Mesendoderm (in vitro differentiated cells): ENCODE measurements around the gene KRT2.

Experiments used
- DNase-seq: peaks from one replicate; pipeline ENCODE4 v3.0.0; 2013
- H2AK5ac ChIP-seq: 2 replicates; pipeline ENCODE4 v1.6.1; 2013; ENCODE audit warnings: low read length, inconsistent platforms
- H2BK120ac ChIP-seq: 2 replicates; pipeline ENCODE4 v1.6.1; 2013; ENCODE audit warnings: low read depth, mild to moderate bottlenecking, low read length, moderate library complexity, mixed read lengths
- H2BK15ac ChIP-seq: replicated peaks from 2 replicates; pipeline ENCODE4 v1.6.1; 2013; ENCODE audit warnings: low read depth, mild to moderate bottlenecking, moderate library complexity
- H2BK5ac ChIP-seq: 2 replicates; pipeline ENCODE4 v1.6.1; 2013; ENCODE audit warnings: low read length, inconsistent platforms
- H3K18ac ChIP-seq: 2 replicates; pipeline ENCODE4 v1.6.1; 2013; ENCODE audit warnings: mild to moderate bottlenecking, low read length, mixed read lengths
- H3K23ac ChIP-seq: one replicate; pipeline ENCODE4 v1.6.1; 2013; ENCODE audit warnings: low read length
- H3K27ac ChIP-seq: 2 replicates; pipeline ENCODE4 v1.5.1; 2013; ENCODE audit warnings: low read depth, mild to moderate bottlenecking, inconsistent platforms, low read length, moderate library complexity
- H3K27me3 ChIP-seq: 2 replicates; pipeline ENCODE4 v1.6.1; 2013; ENCODE audit warnings: low read length, control low read depth, mild to moderate bottlenecking, inconsistent platforms; ENCODE audit not compliant: insufficient read depth, poor library complexity
- H3K36me3 ChIP-seq: 2 replicates; pipeline ENCODE4 v1.6.1; 2013; ENCODE audit warnings: low read length, inconsistent platforms; ENCODE audit not compliant: control insufficient read depth, insufficient read depth
- H3K4ac ChIP-seq: one replicate; pipeline ENCODE4 v1.6.1; 2013; ENCODE audit warnings: low read depth, mild to moderate bottlenecking, low read length, moderate library complexity
- H3K4me1 ChIP-seq: 2 replicates; pipeline ENCODE4 v1.6.1; 2013; ENCODE audit warnings: low read depth, low read length, inconsistent platforms; ENCODE audit not compliant: control insufficient read depth
- H3K4me2 ChIP-seq: 2 replicates; pipeline ENCODE4 v1.6.1; 2013; ENCODE audit warnings: low read length
- H3K4me3 ChIP-seq: 2 replicates; pipeline ENCODE4 v1.5.1; 2013; ENCODE audit warnings: mild to moderate bottlenecking, low read length
- H3K56ac ChIP-seq: one replicate; pipeline ENCODE4 v1.6.1; 2013; ENCODE audit warnings: low read length
- H3K79me1 ChIP-seq: 2 replicates; pipeline ENCODE4 v1.6.1; 2013; ENCODE audit warnings: low read length, inconsistent platforms
- H3K79me2 ChIP-seq: 2 replicates; pipeline ENCODE4 v1.6.1; 2013; ENCODE audit warnings: mild to moderate bottlenecking, low read length; ENCODE audit not compliant: control insufficient read depth, insufficient read depth
- H3K9ac ChIP-seq: 2 replicates; pipeline ENCODE4 v1.6.1; 2013; ENCODE audit warnings: low read length, inconsistent platforms
- H4K5ac ChIP-seq: one replicate; pipeline ENCODE4 v1.6.1; 2013; ENCODE audit warnings: low read length
- H4K8ac ChIP-seq: one replicate; pipeline ENCODE4 v1.6.1; 2013; ENCODE audit warnings: low read depth, mild to moderate bottlenecking, control low read depth, low read length, moderate library complexity
- WGBS: extraction: QIAGEN DNeasy Blood & Tissue Kit; methylation state at CpG from one replicate; pipeline ENCODE4 v1.1.7; 2013; ENCODE audit warnings: low lambda C conversion rate, missing lambda C conversion rate; ENCODE audit not compliant: insufficient coverage; ENCODE audit errors: extremely low coverage; 5-methylcytosine and 5-hydroxymethylcytosine counted together

Gene KRT2

DNA sequence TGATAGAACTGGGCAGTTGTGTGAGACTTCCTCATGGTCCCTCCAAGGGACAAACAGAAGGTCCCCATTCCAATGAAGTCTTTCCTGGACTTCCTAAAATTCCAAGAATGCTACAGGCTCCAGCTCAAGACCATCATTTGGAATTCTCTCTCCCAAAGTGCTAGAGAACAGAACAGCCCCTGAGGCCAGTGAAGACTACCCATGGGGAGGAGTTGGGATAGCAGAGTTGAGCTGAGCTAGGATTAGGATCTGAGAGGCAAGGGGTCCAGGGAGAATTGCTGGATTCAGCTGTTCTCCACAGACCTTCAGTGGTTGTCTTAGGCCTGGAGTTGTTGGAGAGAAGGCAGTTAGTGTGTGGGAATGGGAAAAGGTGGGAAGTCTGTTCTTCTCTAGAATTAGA is 17.4 kb upstream of the KRT2 start:
- Histone ChIP-seq H3K4ac (no peak overlapping the region), H3K27me3 (peaks cover 3% of the 10 kb centered on the region)

DNA sequence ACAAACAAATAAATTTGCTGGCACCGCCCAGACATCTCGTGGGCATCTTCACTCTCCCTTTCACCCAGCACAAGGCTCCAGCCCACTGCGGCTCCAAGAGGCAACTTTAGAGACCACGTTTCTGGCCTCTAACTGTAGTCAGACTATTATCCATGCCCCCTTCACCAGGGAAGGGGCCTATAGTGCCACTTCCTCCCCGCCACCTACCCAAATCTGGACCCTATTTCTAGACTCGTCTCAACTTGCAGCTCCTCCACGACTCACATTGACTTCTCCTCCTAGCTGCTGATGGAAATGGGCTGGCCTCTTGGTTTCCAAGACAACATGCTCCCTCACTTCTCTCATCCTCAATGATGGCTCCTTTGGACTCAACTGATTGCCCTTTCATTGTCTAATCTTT is 15.9 kb upstream of the KRT2 start:
- no peak overlapping the region for H3K4me2 ChIP-seq
- H3K4me1 ChIP-seq = no peaks in the 10 kb centered on the region
- H3K9ac ChIP-seq = no peak overlapping the region
- H3K27me3 ChIP-seq = peaks cover 2% of the 10 kb centered on the region
- no peak overlapping the region for H3K4ac ChIP-seq
- WGBS = no CpG with 5 or more reads among the region's 7 CpGs
- no peak overlapping the region for H3K23ac ChIP-seq
- no peak overlapping the region for H3K27ac ChIP-seq
- no peak overlapping the region for H2BK5ac ChIP-seq
- H3K18ac ChIP-seq = no peak overlapping the region
- no peak overlapping the region for H2BK15ac ChIP-seq
- no peak overlapping the region for H2BK120ac ChIP-seq
- no peak overlapping the region for H4K5ac ChIP-seq
- no peaks in the 10 kb centered on the region for H3K36me3 ChIP-seq
- no peak overlapping the region for H3K56ac ChIP-seq
- no peaks in the 10 kb centered on the region for H3K79me2 ChIP-seq
- no peaks in the 10 kb centered on the region for H3K79me1 ChIP-seq
- H4K8ac ChIP-seq = no peak overlapping the region
- no peak overlapping the region for H3K4me3 ChIP-seq
- H2AK5ac ChIP-seq = no peak overlapping the region
- DNase-seq = no peak

More for the DNA sequence above, 17.4 kb upstream of the KRT2 start:
- no peak overlapping the region for H3K4me3 ChIP-seq
- no peak overlapping the region for H2BK120ac ChIP-seq
- no peak overlapping the region for H3K4me2 ChIP-seq
- H2BK5ac ChIP-seq = no peak overlapping the region
- no peak overlapping the region for H4K5ac ChIP-seq
- no peak overlapping the region for H3K27ac ChIP-seq
- DNase-seq = peak; percentile 59
- no peaks in the 10 kb centered on the region for H3K79me2 ChIP-seq
- H3K56ac ChIP-seq = no peak overlapping the region
- H2BK15ac ChIP-seq = no peak overlapping the region
- H3K4me1 ChIP-seq = no peaks in the 10 kb centered on the region
- H3K9ac ChIP-seq = no peak overlapping the region
- no peaks in the 10 kb centered on the region for H3K36me3 ChIP-seq
- H3K18ac ChIP-seq = no peak overlapping the region
- no peak overlapping the region for H3K23ac ChIP-seq
- no peak overlapping the region for H4K8ac ChIP-seq
- H3K79me1 ChIP-seq = no peaks in the 10 kb centered on the region
- no peak overlapping the region for H2AK5ac ChIP-seq

DNA sequence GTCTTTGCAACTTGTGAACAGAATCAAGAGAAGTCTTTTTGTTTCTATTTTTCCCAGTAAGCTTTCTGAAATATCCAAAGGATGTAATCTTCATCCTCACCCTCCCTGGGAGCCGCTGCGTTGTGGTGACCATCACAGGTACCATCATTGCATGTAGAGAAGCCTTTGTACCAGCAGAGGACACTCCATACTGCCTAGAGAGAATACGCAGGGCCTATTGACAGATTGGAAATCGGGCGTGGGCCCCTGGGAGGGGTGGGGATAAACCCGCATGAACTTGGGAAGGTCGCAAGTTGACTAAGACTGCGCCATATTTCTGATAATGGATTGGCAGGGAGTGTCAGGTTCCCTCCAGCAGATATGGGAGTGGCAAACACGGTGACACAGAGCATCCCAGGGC is 15.5 kb upstream of the KRT2 start:
- no peak overlapping the region for H2BK5ac ChIP-seq
- no peak overlapping the region for H3K23ac ChIP-seq
- H3K36me3 ChIP-seq = no peaks in the 10 kb centered on the region
- no peak overlapping the region for H2BK15ac ChIP-seq
- H3K4ac ChIP-seq = no peak overlapping the region
- no peak overlapping the region for H3K4me2 ChIP-seq
- no peak overlapping the region for H2AK5ac ChIP-seq
- H3K56ac ChIP-seq = no peak overlapping the region
- no peak overlapping the region for H4K8ac ChIP-seq
- H3K27me3 ChIP-seq = peaks cover 2% of the 10 kb centered on the region
- no peaks in the 10 kb centered on the region for H3K79me1 ChIP-seq
- H3K18ac ChIP-seq = no peak overlapping the region
- no peak overlapping the region for H3K9ac ChIP-seq
- no peak overlapping the region for H2BK120ac ChIP-seq
- H3K27ac ChIP-seq = no peak overlapping the region
- no peaks in the 10 kb centered on the region for H3K79me2 ChIP-seq
- H3K4me1 ChIP-seq = no peaks in the 10 kb centered on the region
- WGBS = no CpG with 5 or more reads among the region's 9 CpGs
- peak; percentile 33 for DNase-seq
- no peak overlapping the region for H3K4me3 ChIP-seq
- H4K5ac ChIP-seq = no peak overlapping the region

DNA sequence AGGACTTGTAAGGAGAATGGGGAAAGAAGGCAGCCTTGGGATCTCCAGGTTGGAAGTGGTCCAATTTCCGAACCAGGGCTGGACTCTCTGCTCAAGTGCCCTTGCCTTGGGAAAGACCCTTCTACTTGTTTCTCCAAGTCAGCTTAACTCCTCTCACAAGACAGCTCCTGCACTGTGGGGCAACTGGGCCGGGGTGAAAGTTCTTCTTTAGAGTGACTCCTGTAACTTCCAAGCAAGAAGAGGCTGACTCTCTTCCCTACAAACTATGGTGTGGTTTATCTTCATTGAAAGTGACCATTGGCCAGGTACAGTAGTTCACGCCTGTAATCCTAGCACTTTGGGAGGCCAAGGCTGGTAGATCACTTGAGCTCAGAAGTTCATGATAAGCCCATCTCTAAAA is 14.5 kb upstream of the KRT2 start:
- Histone ChIP-seq H2BK15ac (no peak overlapping the region), H3K27ac (no peak overlapping the region), H3K79me1 (no peaks in the 10 kb centered on the region), H3K36me3 (no peaks in the 10 kb centered on the region), H2BK5ac (no peak overlapping the region), H3K27me3 (no peaks in the 10 kb centered on the region), H3K56ac (no peak overlapping the region), H4K5ac (no peak overlapping the region), H3K18ac (no peak overlapping the region), H3K79me2 (no peaks in the 10 kb centered on the region), H3K23ac (no peak overlapping the region), H3K4me1 (no peaks in the 10 kb centered on the region), H2AK5ac (no peak overlapping the region), H3K9ac (no peak overlapping the region), H2BK120ac (no peak overlapping the region), H3K4ac (no peak overlapping the region), H3K4me3 (no peak overlapping the region), H4K8ac (no peak overlapping the region), H3K4me2 (no peak overlapping the region)
- DNase-seq = no peak
- WGBS = no CpG with 5 or more reads among the region's 3 CpGs

DNA sequence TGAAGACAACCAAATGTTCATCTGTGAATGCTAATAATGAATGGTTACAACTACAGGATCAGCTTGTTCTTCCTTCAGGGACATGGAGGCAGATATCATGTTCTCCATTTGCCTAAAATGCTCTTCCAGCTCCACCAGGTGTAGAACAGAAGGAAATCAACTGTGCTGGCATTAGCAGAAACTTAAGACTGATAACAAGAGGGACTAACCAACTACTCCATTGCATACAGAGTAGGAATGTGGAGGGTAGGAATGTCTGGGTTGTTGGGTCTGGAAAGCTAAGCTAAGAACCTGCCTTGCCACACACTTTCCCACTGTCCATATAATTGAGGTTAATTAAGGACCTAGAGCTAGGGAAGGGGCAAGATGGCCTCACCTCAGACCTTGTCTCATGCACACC is 11.4 kb upstream of the KRT2 start:
- no peak overlapping the region for H3K56ac ChIP-seq
- H2AK5ac ChIP-seq = no peak overlapping the region
- no peak overlapping the region for H3K4ac ChIP-seq
- no peak overlapping the region for H2BK15ac ChIP-seq
- H3K27me3 ChIP-seq = no peaks in the 10 kb centered on the region
- no peak overlapping the region for H3K4me2 ChIP-seq
- no peak overlapping the region for H3K4me3 ChIP-seq
- H3K79me1 ChIP-seq = no peaks in the 10 kb centered on the region
- H3K4me1 ChIP-seq = no peaks in the 10 kb centered on the region
- no peak overlapping the region for H3K23ac ChIP-seq
- no peak overlapping the region for H3K27ac ChIP-seq
- no peaks in the 10 kb centered on the region for H3K36me3 ChIP-seq
- no peak overlapping the region for H4K8ac ChIP-seq
- no peaks in the 10 kb centered on the region for H3K79me2 ChIP-seq
- H4K5ac ChIP-seq = no peak overlapping the region
- H2BK5ac ChIP-seq = no peak overlapping the region
- no peak overlapping the region for H3K9ac ChIP-seq
- DNase-seq = no peak
- H3K18ac ChIP-seq = no peak overlapping the region
- H2BK120ac ChIP-seq = no peak overlapping the region

DNA sequence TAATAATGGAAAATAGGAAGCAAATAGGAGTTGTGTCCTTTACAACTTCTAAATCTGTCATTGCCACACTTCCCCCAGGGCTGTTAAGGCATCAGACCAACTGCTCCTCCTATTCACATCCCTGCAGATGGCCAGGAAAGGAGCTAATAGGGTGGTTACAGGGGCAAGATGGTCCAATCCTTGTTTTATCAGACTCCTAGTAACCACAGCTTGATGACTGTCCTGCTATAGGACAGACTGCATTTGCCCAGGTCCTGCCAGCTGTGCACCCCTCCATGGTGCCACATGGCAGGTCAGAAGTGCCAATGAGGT is 10.9 kb upstream of the KRT2 start:
- no peak overlapping the region for H3K4ac ChIP-seq
- H3K79me2 ChIP-seq = no peaks in the 10 kb centered on the region
- H3K4me1 ChIP-seq = no peaks in the 10 kb centered on the region
- no peak overlapping the region for H3K27ac ChIP-seq
- H2BK5ac ChIP-seq = no peak overlapping the region
- no peak overlapping the region for H4K8ac ChIP-seq
- no peak overlapping the region for H3K4me2 ChIP-seq
- H3K23ac ChIP-seq = no peak overlapping the region
- no peak overlapping the region for H2BK15ac ChIP-seq
- H3K79me1 ChIP-seq = no peaks in the 10 kb centered on the region
- no peak overlapping the region for H3K9ac ChIP-seq
- no peak overlapping the region for H3K18ac ChIP-seq
- no peak overlapping the region for H2BK120ac ChIP-seq
- H2AK5ac ChIP-seq = no peak overlapping the region
- H3K4me3 ChIP-seq = no peak overlapping the region
- H3K56ac ChIP-seq = no peak overlapping the region
- no peak overlapping the region for H4K5ac ChIP-seq
- DNase-seq = no peak
- no peaks in the 10 kb centered on the region for H3K27me3 ChIP-seq
- H3K36me3 ChIP-seq = no peaks in the 10 kb centered on the region
